Measurements from ENCODE around the gene RPS10. TPM values are rescaled to one million over a fixed set of nuclear protein-coding genes. Genes with fewer than 3 reads are reported as not detected.

Gene RPS10
- total and polyA plus RNA-seq, 7 experiments from 2014 or later, result 1,466 to 3,151 (median 2,306) TPM

DNA sequence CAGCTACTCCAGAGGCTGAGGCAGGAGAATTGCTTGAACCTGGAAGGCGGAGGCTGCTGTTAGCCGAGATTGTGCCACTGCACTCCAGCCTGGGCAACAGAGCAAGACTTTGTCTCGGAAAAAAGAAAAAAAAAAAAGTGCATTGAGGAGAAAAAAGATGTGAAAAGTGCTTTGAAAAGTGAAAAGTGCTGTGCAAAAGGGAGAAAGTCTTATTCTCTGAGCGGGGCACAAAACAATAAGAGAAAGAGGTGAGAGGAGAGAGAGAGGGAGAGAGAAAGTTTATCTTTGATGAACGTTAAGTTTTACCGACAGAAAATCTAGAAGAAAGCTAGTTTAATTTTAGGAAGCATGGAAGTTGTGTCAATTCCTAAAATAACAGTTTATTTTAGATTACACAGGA is 36.1 kb upstream of the RPS10 start:
- CTCF ChIA-PET, result interaction anchor here (0.6 to 1.2 kb wide), 5 partner anchors 19 to 778 kb away, joined by 3 to 7 read pairs (median 5); no protein-coding TSS in a partner anchor
- no peak for ATAC-seq

DNA sequence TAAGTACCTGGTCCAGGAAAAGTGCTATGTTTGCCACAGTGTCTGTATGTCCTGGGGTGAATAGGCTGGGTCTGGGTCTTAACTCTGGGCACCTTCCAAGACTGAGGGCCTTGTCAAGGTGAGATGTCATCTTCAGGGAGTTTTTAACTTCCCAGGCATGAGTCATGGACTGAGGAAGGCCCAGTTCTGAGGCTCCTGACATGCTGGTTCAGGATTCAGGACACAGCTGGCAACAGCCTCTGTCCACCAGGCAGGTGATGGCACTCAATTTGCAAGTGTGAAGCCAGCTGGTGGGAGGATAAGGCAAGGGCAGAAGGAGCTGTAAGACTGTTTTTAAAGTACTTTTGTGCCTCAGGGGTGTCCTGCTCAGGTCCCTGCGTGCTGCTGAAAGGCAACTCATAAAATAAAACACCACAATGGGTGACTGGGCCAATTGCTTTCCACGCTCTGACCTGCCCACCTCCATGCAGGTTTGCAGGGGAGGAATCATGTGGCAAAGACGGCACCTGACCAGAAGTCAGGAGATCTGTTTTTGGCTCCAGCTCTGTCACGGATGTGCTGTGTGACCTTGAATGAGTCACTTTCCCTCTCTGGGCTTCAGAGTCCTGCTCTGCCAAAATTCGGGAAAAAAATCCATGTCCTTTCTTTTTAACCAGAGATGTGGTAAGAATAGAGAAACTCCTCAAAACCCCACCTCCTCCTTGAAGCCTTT is 35.1 kb upstream of the RPS10 start:
- ChIA-PET POLR2A (interaction anchor here (1.5 kb wide), 1 partner anchor 148 kb away, joined by 6 read pairs; no protein-coding TSS in a partner anchor), CTCF (interaction anchor here (1.2 to 4.9 kb wide), 4 partner anchors 123 to 679 kb away, joined by 4 to 91 read pairs (median 6); no protein-coding TSS in a partner anchor)
- Histone ChIP-seq H3K27me3 (ENCODE audit: control insufficient read depth in 2 of 2, insufficient read depth in 2 of 2, low read length in 2 of 2) (no peaks in the 10 kb centered on the region), H3K4me1 (ENCODE audit: control insufficient read depth in 2 of 2, insufficient read depth in 2 of 2, low read length in 2 of 2) (no peaks in the 10 kb centered on the region), H3K27ac (ENCODE audit: low read depth, low read length) (no peak overlapping the region), H3K4me3 (ENCODE audit: low read length) (no peak overlapping the region), H3K9me3 (ENCODE audit: control insufficient read depth in 2 of 3, low read length in 3 of 3) (no peaks in the 10 kb centered on the region), H3K36me3 (ENCODE audit: control insufficient read depth in 2 of 3, insufficient read depth in 3 of 3, low read length in 3 of 3) (no peaks in the 10 kb centered on the region)
- Mint-ChIP-seq H3K27ac (no peak overlapping the region), H3K4me3 (no peak overlapping the region), H3K36me3 (no peaks in the 10 kb centered on the region), H3K27me3 (peaks cover 9 to 30% (median 20%) of the 10 kb centered on the region in 5 donors), H3K4me1 (peaks cover 0 to 6% (median 4%) of the 10 kb centered on the region in 7 donors), H3K9me3 (peaks cover 0 to 2% (median 0%) of the 10 kb centered on the region in 11 donors)
- intact Hi-C loops (cut with micrococcal nuclease), result loop anchor here (1.0 kb wide), 7 partner anchors 66 to 780 kb away; partner anchors contain the start of gene SMIM29 (in 1 of the 2)
- no peak for ATAC-seq
- no peak for DNase-seq

More for the DNA sequence above, 36.1 kb upstream of the RPS10 start:
- no peak for DNase-seq
- Mint-ChIP-seq H3K4me3 (no peak overlapping the region), H3K9me3 (peaks cover 0 to 2% (median 0%) of the 10 kb centered on the region in 11 donors), H3K27ac (no peak overlapping the region), H3K36me3 (no peaks in the 10 kb centered on the region), H3K27me3 (peaks cover 9 to 37% (median 20%) of the 10 kb centered on the region in 5 donors), H3K4me1 (peaks cover 0 to 6% (median 4%) of the 10 kb centered on the region in 7 donors)
- Histone ChIP-seq H3K27ac (ENCODE audit: low read depth, low read length) (no peak overlapping the region), H3K36me3 (ENCODE audit: control insufficient read depth in 2 of 3, insufficient read depth in 3 of 3, low read length in 3 of 3) (no peaks in the 10 kb centered on the region), H3K4me3 (ENCODE audit: low read length) (no peak overlapping the region), H3K9me3 (ENCODE audit: control insufficient read depth in 2 of 3, low read length in 3 of 3) (no peaks in the 10 kb centered on the region), H3K27me3 (ENCODE audit: control insufficient read depth in 2 of 2, insufficient read depth in 2 of 2, low read length in 2 of 2) (no peaks in the 10 kb centered on the region), H3K4me1 (ENCODE audit: control insufficient read depth in 2 of 2, insufficient read depth in 2 of 2, low read length in 2 of 2) (no peaks in the 10 kb centered on the region)
- intact Hi-C loops (cut with micrococcal nuclease), result no loop called here
- POLR2A ChIA-PET, result no interaction called here

DNA sequence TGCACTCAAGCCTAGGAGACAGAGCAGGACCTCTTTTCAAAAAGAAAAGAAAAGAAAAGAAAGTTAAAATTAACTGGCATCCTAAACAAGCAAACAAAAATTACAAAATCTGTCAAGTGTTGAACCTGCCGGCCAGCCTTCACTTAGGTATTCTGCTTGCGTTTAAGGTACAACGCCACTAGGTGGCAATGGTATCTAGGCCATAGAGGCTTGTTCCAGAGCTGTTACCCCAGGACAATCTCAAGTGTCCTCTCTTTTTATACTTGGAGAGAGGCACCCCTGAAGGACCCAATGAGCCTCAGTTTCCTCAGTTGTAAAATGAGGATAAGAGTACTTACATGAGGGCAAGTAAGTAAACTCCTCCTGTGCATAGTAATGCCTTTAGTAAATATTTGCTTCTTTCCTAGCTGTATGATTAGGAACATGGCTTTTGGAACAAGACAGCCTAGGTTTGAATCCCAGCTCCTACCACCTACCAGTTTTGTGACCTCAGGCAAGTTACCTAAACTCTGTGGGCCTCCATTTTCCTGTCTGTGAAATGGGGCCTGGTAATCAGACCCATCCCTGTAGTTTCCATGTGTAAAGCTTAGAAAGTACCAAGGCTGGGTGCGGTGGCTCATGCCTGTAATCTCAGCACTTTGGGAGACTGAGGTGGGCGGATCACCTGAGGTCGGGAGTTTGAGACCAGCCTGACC is 34.2 kb upstream of the RPS10 start:
- Mint-ChIP-seq H3K9me3 (peaks cover 0 to under 1% (median 0%) of the 10 kb centered on the region in 11 donors), H3K27me3 (peaks cover 4 to 24% (median 17%) of the 10 kb centered on the region in 5 donors), H3K27ac (no peak overlapping the region), H3K4me1 (peaks cover 0 to 2% (median under 1%) of the 10 kb centered on the region in 7 donors), H3K4me3 (no peak overlapping the region), H3K36me3 (no peaks in the 10 kb centered on the region)
- Histone ChIP-seq H3K27me3 (ENCODE audit: control insufficient read depth in 2 of 2, insufficient read depth in 2 of 2, low read length in 2 of 2) (no peaks in the 10 kb centered on the region), H3K9me3 (ENCODE audit: control insufficient read depth in 2 of 3, low read length in 3 of 3) (no peaks in the 10 kb centered on the region), H3K36me3 (ENCODE audit: control insufficient read depth in 2 of 3, insufficient read depth in 3 of 3, low read length in 3 of 3) (no peaks in the 10 kb centered on the region), H3K4me1 (ENCODE audit: control insufficient read depth in 2 of 2, insufficient read depth in 2 of 2, low read length in 2 of 2) (no peaks in the 10 kb centered on the region), H3K4me3 (ENCODE audit: low read length) (no peak overlapping the region), H3K27ac (ENCODE audit: low read depth, low read length) (no peak overlapping the region)
- ChIA-PET POLR2A (interaction anchor here (1.5 kb wide), 1 partner anchor 149 kb away, joined by 6 read pairs; no protein-coding TSS in a partner anchor), CTCF (interaction anchor here (0.5 to 4.9 kb wide), 13 partner anchors 9 to 1005 kb away, joined by 3 to 91 read pairs (median 4); no protein-coding TSS in a partner anchor)
- intact Hi-C loops (cut with micrococcal nuclease), result loop anchor here (1.0 kb wide), 7 partner anchors 67 to 781 kb away; partner anchors contain the start of gene SMIM29 (in 1 of the 2)
- DNase-seq (peak in 8 of 9 donors; percentile 23 to 55 (median 50)), ATAC-seq (peak; percentile 82)

DNA sequence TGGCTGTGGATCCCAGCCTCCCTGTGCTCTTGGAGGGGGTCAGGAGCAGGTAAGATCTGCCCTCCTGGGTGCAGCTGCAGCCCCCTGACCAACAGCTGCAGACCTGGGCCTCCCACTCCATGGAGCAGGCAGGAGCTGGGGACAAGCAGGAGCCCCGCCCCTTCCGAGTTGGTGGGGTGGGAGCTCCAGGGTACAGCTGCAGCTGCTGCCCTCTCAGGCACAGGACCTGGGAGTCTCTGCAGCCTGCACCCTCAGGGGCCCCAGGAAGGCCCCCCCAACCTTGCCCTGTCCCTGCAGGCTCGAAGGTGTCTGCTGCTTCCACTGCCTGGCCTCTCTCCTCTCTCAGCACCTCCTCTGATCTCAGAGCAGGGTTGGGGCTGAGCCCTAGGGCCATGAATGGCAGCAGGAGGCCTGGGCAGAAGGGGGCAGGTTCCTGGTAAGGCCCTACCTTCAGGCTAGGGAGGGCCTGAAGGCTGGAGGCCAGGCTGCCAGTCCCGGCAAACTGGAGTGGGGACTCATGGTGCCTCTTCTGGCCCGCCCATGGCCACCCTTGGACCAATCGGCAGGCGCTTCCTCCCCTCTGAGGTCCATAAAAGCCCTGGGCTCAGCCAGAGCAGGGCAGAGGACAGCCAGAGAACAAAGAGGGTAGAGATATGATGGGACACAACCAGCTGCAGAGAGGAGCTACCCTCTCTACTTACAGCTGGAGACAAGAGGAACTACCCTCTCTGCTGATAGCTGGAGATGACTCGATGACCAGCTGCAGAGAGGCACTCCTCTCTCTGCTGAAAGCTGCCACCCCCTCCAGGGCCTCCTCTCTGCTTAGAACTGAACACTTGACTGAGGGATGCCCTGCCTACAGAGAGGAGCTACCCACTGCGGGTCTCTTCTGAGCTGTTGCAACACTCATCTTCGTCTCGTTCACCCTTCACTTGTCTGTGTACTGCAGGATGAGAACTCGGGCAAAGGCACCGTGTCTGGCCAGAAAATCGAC is 32.2 kb upstream of the RPS10 start:
- H3K36me3 Mint-ChIP-seq, result no peaks in the 10 kb centered on the region
- POLR2A ChIA-PET, result no interaction called here

DNA sequence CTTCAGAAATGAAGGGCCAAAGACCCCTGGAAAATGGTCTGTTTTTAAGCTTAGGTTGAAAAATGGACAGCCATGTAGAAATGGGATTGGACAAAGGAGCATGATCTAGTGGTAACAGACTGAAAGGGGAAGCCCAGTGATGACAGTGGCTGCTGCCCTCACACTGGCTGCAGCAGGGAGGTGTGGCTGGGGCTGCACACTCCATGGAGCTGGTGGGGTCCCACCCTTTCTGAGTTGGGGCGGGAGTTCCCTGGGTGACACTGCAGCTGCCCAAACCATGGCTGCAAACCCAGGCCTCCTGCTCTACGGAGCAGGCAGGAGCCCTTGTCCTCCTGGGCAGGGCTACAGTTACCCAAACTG is 31.5 kb upstream of the RPS10 start:
- intact Hi-C loops (cut with micrococcal nuclease), result no loop called here

More for the DNA sequence above, 32.2 kb upstream of the RPS10 start:
- H3K27ac Mint-ChIP-seq, result no peak overlapping the region
- H3K9me3 ChIP-seq (ENCODE audit: control insufficient read depth in 2 of 3, low read length in 3 of 3), result no peaks in the 10 kb centered on the region
- no peak for DNase-seq
- H3K27ac ChIP-seq (ENCODE audit: low read depth, low read length), result no peak overlapping the region
- intact Hi-C loops (cut with micrococcal nuclease), result no loop called here
- no peaks in the 10 kb centered on the region for H3K4me1 Mint-ChIP-seq
- no peak for ATAC-seq
- no peak overlapping the region for H3K4me3 Mint-ChIP-seq
- H3K27me3 Mint-ChIP-seq, result peaks cover 0 to 8% (median 5%) of the 10 kb centered on the region in 5 donors
- H3K36me3 ChIP-seq (ENCODE audit: control insufficient read depth in 2 of 3, insufficient read depth in 3 of 3, low read length in 3 of 3), result no peaks in the 10 kb centered on the region
- no peaks in the 10 kb centered on the region for H3K27me3 ChIP-seq (ENCODE audit: control insufficient read depth in 2 of 2, insufficient read depth in 2 of 2, low read length in 2 of 2)
- CTCF ChIA-PET, result interaction anchor here (0.7 to 4.9 kb wide), 3 partner anchors 151 to 159 kb away, joined by 3 to 91 read pairs (median 4); no protein-coding TSS in a partner anchor
- no peaks in the 10 kb centered on the region for H3K9me3 Mint-ChIP-seq
- no peaks in the 10 kb centered on the region for H3K4me1 ChIP-seq (ENCODE audit: control insufficient read depth in 2 of 2, insufficient read depth in 2 of 2, low read length in 2 of 2)
- H3K4me3 ChIP-seq (ENCODE audit: low read length), result no peak overlapping the region

DNA sequence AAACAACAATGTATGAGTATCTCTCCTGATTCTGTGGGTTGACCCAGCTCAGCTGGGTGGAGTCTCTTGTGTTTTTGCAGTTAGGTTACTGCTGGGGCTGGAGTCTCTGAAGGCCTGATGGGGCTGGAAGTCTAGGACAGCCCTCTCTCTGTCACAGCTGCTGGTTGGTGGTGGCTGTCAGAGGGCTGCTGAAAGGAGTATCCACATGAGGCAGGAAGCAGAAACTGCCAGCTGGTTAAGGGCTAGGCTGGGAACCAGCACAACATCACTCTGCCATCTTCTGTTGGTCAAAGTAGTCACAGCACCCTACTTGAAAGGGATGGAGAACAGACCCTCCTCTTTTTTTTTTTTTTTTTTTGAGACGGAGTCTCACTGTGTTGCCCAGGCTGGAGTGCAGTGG is 30.0 kb upstream of the RPS10 start:
- Histone ChIP-seq H3K36me3 (ENCODE audit: control insufficient read depth in 2 of 3, insufficient read depth in 3 of 3, low read length in 3 of 3) (no peaks in the 10 kb centered on the region), H3K27me3 (ENCODE audit: control insufficient read depth in 2 of 2, insufficient read depth in 2 of 2, low read length in 2 of 2) (no peaks in the 10 kb centered on the region), H3K4me3 (ENCODE audit: low read length) (no peak overlapping the region), H3K27ac (ENCODE audit: low read depth, low read length) (no peak overlapping the region), H3K4me1 (ENCODE audit: control insufficient read depth in 2 of 2, insufficient read depth in 2 of 2, low read length in 2 of 2) (no peaks in the 10 kb centered on the region), H3K9me3 (ENCODE audit: control insufficient read depth in 2 of 3, low read length in 3 of 3) (no peaks in the 10 kb centered on the region)
- H3K36me3 Mint-ChIP-seq, result peaks cover 0 to 5% (median 0%) of the 10 kb centered on the region in 5 donors
- CTCF ChIA-PET, result no interaction called here
- ATAC-seq, result no peak
- no peak overlapping the region for H3K4me3 Mint-ChIP-seq
- no peaks in the 10 kb centered on the region for H3K4me1 Mint-ChIP-seq
- H3K27ac Mint-ChIP-seq, result no peak overlapping the region
- H3K27me3 Mint-ChIP-seq, result peaks cover 0 to 3% (median 0%) of the 10 kb centered on the region in 5 donors
- POLR2A ChIA-PET, result no interaction called here
- H3K9me3 Mint-ChIP-seq, result peaks cover 0 to 7% (median 3%) of the 10 kb centered on the region in 11 donors
- intact Hi-C loops (cut with micrococcal nuclease), result no loop called here
- no peak for DNase-seq

More for the DNA sequence above, 31.5 kb upstream of the RPS10 start:
- no peaks in the 10 kb centered on the region for H3K9me3 ChIP-seq (ENCODE audit: control insufficient read depth in 2 of 3, low read length in 3 of 3)
- Mint-ChIP-seq H3K36me3 (no peaks in the 10 kb centered on the region), H3K4me3 (no peak overlapping the region), H3K27ac (no peak overlapping the region), H3K4me1 (no peaks in the 10 kb centered on the region), H3K27me3 (peaks cover 0 to 5% (median 0%) of the 10 kb centered on the region in 5 donors), H3K9me3 (no peaks in the 10 kb centered on the region)
- peak; percentile 31 for ATAC-seq
- H3K4me3 ChIP-seq (ENCODE audit: low read length), result no peak overlapping the region
- no peaks in the 10 kb centered on the region for H3K4me1 ChIP-seq (ENCODE audit: control insufficient read depth in 2 of 2, insufficient read depth in 2 of 2, low read length in 2 of 2)
- ChIA-PET CTCF (interaction anchor here (1.1 to 4.9 kb wide), 2 partner anchors 151 to 156 kb away, joined by 4 to 91 read pairs; no protein-coding TSS in a partner anchor), POLR2A (no interaction called here)
- no peak for DNase-seq
- H3K36me3 ChIP-seq (ENCODE audit: control insufficient read depth in 2 of 3, insufficient read depth in 3 of 3, low read length in 3 of 3), result no peaks in the 10 kb centered on the region
- H3K27me3 ChIP-seq (ENCODE audit: control insufficient read depth in 2 of 2, insufficient read depth in 2 of 2, low read length in 2 of 2), result no peaks in the 10 kb centered on the region
- no peak overlapping the region for H3K27ac ChIP-seq (ENCODE audit: low read depth, low read length)

Measured in naive thymus-derived CD4-positive, alpha-beta T cell (primary cell).